OCI-LY7 (cell line): Measurements from ENCODE around the gene VIPR1. TPM values are rescaled to one million over a fixed set of nuclear protein-coding genes. Genes with fewer than 3 reads are reported as not detected.

ENCODE experiments used
- BruUV-seq: library from RNA; stranded (reverse); fragments of 400-500 nt; replicated peaks from 2 replicates; lab custom pipeline; 2021; lab: Mats Ljungman, UMichigan
- CTCF ChIA-PET: fragments of 300-600 bp; sonication (Branson Sonifier 250); formaldehyde crosslinking; loops from one replicate; lab custom pipeline; 2022; ENCODE audit warnings: antibody characterized with exemption; ENCODE audit not compliant: unreplicated experiment; lab: Charles Lee
- POLR2A ChIA-PET: fragments of 300-600 bp; sonication (Branson Sonifier 250); formaldehyde crosslinking; loops from one replicate; lab custom pipeline; 2022; ENCODE audit warnings: antibody characterized with exemption; lab: Charles Lee
- DNase-seq: peaks from one replicate; pipeline ENCODE4 v3.0.0-alpha.2; 2015; ENCODE audit warnings: low spot score
- H2AFZ ChIP-seq: fragments of 200-600 bp; sonication (generic), shearing (Covaris generic); 2 replicates; pipeline ENCODE4 v1.6.1; 2014; ENCODE audit warnings: mild to moderate bottlenecking, antibody characterized with exemption, low read length, moderate library complexity
- H3K27ac ChIP-seq: fragments of 200-600 bp; sonication (generic); 2 replicates; pipeline ENCODE4 v1.5.1; 2014; ENCODE audit warnings: mixed run types, low read depth, mild to moderate bottlenecking, moderate library complexity, low read length, inconsistent platforms; ENCODE audit not compliant: poor library complexity, severe bottlenecking
- H3K36me3 ChIP-seq: fragments of 200-600 bp; sonication (generic); 2 replicates; pipeline ENCODE4 v1.6.1; 2014; ENCODE audit warnings: mild to moderate bottlenecking, antibody characterized with exemption, low read length, moderate library complexity, mixed read lengths; ENCODE audit not compliant: insufficient read depth
- H3K4me1 ChIP-seq: fragments of 200-600 bp; sonication (generic); 2 replicates; pipeline ENCODE4 v1.5.1; 2014; ENCODE audit warnings: mild to moderate bottlenecking, low read length; ENCODE audit not compliant: insufficient read depth, poor library complexity, severe bottlenecking
- H3K4me2 ChIP-seq: fragments of 200-600 bp; sonication (generic); 2 replicates; pipeline ENCODE4 v1.6.1; 2014; ENCODE audit warnings: mild to moderate bottlenecking, low read length
- H3K4me3 ChIP-seq: fragments of 200-600 bp; sonication (generic); 2 replicates; pipeline ENCODE4 v1.5.1; 2014; ENCODE audit warnings: mild to moderate bottlenecking, low read depth, low read length; ENCODE audit not compliant: poor library complexity, severe bottlenecking
- H3K79me2 ChIP-seq: fragments of 200-600 bp; sonication (generic); 2 replicates; pipeline ENCODE4 v1.6.1; 2016; ENCODE audit warnings: low read depth, mild to moderate bottlenecking, low read length, moderate library complexity, mixed read lengths; ENCODE audit not compliant: insufficient read depth
- H3K9me2 ChIP-seq: fragments of 200-600 bp; sonication (generic); 2 replicates; pipeline ENCODE4 v1.6.1; 2016; ENCODE audit warnings: mild to moderate bottlenecking, low read length, mixed read lengths; ENCODE audit not compliant: insufficient read depth
- H3K9me3 ChIP-seq: fragments of 200-600 bp; sonication (generic); 2 replicates; pipeline ENCODE4 v1.6.1; 2014; ENCODE audit warnings: mild to moderate bottlenecking, mixed run types, low read length, mixed read lengths
- H4K20me1 ChIP-seq: fragments of 200-600 bp; sonication (generic); 2 replicates; pipeline ENCODE4 v1.6.1; 2014; ENCODE audit warnings: mild to moderate bottlenecking, antibody characterized with exemption, low read length, moderate library complexity, mixed read lengths; ENCODE audit not compliant: insufficient read depth
- EZH2phosphoT487 ChIP-seq: fragments of 200-600 bp; sonication (generic); IDR thresholded peaks from 2 replicates; pipeline ENCODE4 v1.6.1; 2018; ENCODE audit warnings: low read depth, borderline replicate concordance, mild to moderate bottlenecking, mixed run types, antibody characterized with exemption, low read length, moderate library complexity, mixed read lengths
- intact Hi-C: fragments of 100-400 bp; cut with micrococcal nuclease; formaldehyde crosslinking; loops from one replicate; pipeline ENCODE4 v1.10.0; 2022; ENCODE audit not compliant: unreplicated experiment
- total RNA-seq, 2 experiments: library from RNA; depleted of rRNA in 1 of 2; stranded (reverse); fragments of >200 nt in 1 of 2; shearing (Covaris generic) in 1 of 2; gene quantifications; 2 replicates each; pipeline ENCODE4 v1.2.3, GENCODE V29; 2014 to 2022
- TF ChIP-seq, protein P1 (sequence below): fragments of 200-600 bp; sonication (generic); conservative IDR thresholded peaks from 2 replicates; pipeline ENCODE4 v1.5.1; 2014; ENCODE audit warnings: mild to moderate bottlenecking, antibody characterized with exemption, low read length, moderate library complexity, mixed read lengths

VIPR1 gene
- total RNA-seq, 2 experiments from 2014 or later: not detected

DNA sequence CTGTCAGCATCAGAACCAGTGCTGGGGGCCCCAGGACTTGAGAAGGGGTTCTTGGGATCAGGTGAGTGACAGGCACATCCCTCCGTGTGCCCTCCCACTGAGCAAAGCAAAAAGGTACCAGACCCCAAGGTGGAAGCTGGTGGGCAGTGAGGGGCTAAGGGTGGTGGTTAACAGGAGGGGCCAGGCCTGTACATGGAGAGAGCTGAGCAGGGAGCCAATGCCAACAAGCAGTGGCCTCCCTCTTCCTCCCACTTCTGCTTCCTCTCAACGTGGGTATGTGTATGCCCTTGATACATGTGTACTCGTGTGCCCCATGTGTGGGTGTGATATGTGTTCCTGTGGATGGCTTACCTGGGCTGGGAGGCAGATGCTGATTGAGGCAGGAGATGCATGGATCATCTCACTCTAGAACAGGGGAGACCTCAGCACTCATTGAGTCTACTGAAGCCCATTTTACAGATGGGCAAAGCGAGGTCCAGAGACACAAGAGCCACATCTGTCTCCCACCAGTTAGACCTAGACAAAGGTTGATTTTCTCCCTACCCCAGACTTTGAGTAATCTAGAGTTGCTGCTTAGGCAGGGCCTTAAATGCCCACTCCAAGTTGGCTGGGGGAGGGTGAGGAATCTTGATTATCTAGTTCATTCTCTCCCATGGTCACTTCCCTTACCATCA is 945 bp downstream of the VIPR1 start:
- no TSS peak for BruUV-seq
- no peaks in the 10 kb centered on the region for H3K9me3 ChIP-seq
- peaks cover 16% of the 10 kb centered on the region for H3K4me1 ChIP-seq
- no peak overlapping the region for H3K4me2 ChIP-seq
- H3K4me3 ChIP-seq: no peak overlapping the region
- H3K36me3 ChIP-seq: no peaks in the 10 kb centered on the region
- no peak overlapping the region for H2AFZ ChIP-seq
- POLR2A ChIA-PET: no interaction called here
- H4K20me1 ChIP-seq: no peaks in the 10 kb centered on the region
- no peak for DNase-seq
- no peaks in the 10 kb centered on the region for H3K9me2 ChIP-seq
- no peaks in the 10 kb centered on the region for H3K79me2 ChIP-seq
- no peak overlapping the region for H3K27ac ChIP-seq
- intact Hi-C loops: loop anchor here (5.0 kb wide), 1 partner anchor 39 kb away; no protein-coding TSS in a partner anchor
- CTCF ChIA-PET: interaction anchor here (0.7 kb wide), 1 partner anchor 14 kb away, joined by 3 read pairs; no protein-coding TSS in a partner anchor
- TF ChIP-seq, protein P1, sequence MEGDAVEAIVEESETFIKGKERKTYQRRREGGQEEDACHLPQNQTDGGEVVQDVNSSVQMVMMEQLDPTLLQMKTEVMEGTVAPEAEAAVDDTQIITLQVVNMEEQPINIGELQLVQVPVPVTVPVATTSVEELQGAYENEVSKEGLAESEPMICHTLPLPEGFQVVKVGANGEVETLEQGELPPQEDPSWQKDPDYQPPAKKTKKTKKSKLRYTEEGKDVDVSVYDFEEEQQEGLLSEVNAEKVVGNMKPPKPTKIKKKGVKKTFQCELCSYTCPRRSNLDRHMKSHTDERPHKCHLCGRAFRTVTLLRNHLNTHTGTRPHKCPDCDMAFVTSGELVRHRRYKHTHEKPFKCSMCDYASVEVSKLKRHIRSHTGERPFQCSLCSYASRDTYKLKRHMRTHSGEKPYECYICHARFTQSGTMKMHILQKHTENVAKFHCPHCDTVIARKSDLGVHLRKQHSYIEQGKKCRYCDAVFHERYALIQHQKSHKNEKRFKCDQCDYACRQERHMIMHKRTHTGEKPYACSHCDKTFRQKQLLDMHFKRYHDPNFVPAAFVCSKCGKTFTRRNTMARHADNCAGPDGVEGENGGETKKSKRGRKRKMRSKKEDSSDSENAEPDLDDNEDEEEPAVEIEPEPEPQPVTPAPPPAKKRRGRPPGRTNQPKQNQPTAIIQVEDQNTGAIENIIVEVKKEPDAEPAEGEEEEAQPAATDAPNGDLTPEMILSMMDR: no peak
- no peak for TF ChIP-seq EZH2phosphoT487

DNA sequence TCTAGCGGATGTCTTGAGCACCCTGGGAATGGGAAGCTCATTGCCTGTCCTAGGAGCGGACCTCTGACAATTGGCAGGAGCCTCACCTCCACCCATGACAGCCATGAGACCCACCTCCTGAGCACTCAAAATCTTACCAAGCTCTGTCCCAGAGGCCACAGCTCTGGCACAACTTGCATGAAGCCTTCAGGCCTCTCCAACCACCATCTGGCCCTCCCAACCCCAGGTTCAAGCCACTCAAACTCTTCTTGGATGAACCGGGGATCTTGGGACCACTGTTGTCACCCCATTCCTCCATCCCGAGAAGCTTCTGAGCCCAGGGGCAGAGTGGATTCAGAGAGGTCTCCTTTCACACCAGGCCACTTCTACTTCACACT is 1.5 kb downstream of the VIPR1 start:
- no peak overlapping the region for H3K4me3 ChIP-seq
- no peak for TF ChIP-seq EZH2phosphoT487
- TF ChIP-seq, protein P1: no peak
- H3K79me2 ChIP-seq: no peaks in the 10 kb centered on the region
- no peaks in the 10 kb centered on the region for H3K9me2 ChIP-seq
- H3K4me2 ChIP-seq: no peak overlapping the region
- no peaks in the 10 kb centered on the region for H3K36me3 ChIP-seq
- no peaks in the 10 kb centered on the region for H3K9me3 ChIP-seq
- ChIA-PET CTCF (interaction anchor here (0.7 kb wide), 1 partner anchor 14 kb away, joined by 3 read pairs; no protein-coding TSS in a partner anchor), POLR2A (no interaction called here)
- H3K27ac ChIP-seq: no peak overlapping the region
- intact Hi-C loops: loop anchor here (5.0 kb wide), 1 partner anchor 38 kb away; no protein-coding TSS in a partner anchor
- no peak overlapping the region for H2AFZ ChIP-seq
- DNase-seq: no peak
- H3K4me1 ChIP-seq: peaks cover 16% of the 10 kb centered on the region
- BruUV-seq: no TSS peak
- no peaks in the 10 kb centered on the region for H4K20me1 ChIP-seq
